ENCODE data around the gene COX6A2. TPM values are rescaled to one million over a fixed set of nuclear protein-coding genes. Genes with fewer than 3 reads are reported as not detected.

The COX6A2 gene
- total and polyA plus RNA-seq, 2 experiments from 2014 or later, result 6.0 TPM; not detected in 1

GRCh38 chr16:31411024-31411844 lies 16.9 kb downstream of the COX6A2 start:
- H3K4me3 Mint-ChIP-seq, result no peak overlapping the region
- no peaks in the 10 kb centered on the region for H3F3A ChIP-seq (replicated peaks; ENCODE audit: low read depth)

More at GRCh38 chr16:31411024-31411844, 16.9 kb downstream of the COX6A2 start:
- no peak overlapping the region for H2AFZ ChIP-seq
- H3K9me2 ChIP-seq (ENCODE audit: insufficient read depth), result no peaks in the 10 kb centered on the region
- no peak overlapping the region for H3K27ac Mint-ChIP-seq
- no peak overlapping the region for H3K4me2 ChIP-seq
- H3K9me3 Mint-ChIP-seq, result no peaks in the 10 kb centered on the region; the same call in 1 of the 3 replicates
- no peaks in the 10 kb centered on the region; the same call in 2 of the 3 replicates for H3K36me3 Mint-ChIP-seq (ENCODE audit: low read depth)
- DNase-seq (ENCODE audit: low spot score), result no peak
- H3K4me1 Mint-ChIP-seq, result no peaks in the 10 kb centered on the region
- no peak overlapping the region for H3K4me3 ChIP-seq
- no peaks in the 10 kb centered on the region for H3K4me1 ChIP-seq (ENCODE audit: insufficient read depth)
- H3K27ac ChIP-seq (ENCODE audit: low read depth), result no peak overlapping the region
- no peak for TF ChIP-seq ZNF331 (CRISPR knock-in tag; IDR thresholded peaks at IDR 0.05; ENCODE audit: low read depth)
- no peak for TF ChIP-seq ZNF114 (CRISPR knock-in tag; IDR thresholded peaks at IDR 0.05)
- no peak for TF ChIP-seq STAT1 (IDR thresholded peaks at IDR 0.05; ENCODE audit: unreplicated experiment)
- TF ChIP-seq NANOG (IDR thresholded peaks at IDR 0.05; ENCODE audit: borderline replicate concordance), result no peak
- TF ChIP-seq EZH2phosphoT487 (IDR thresholded peaks at IDR 0.05; ENCODE audit: unreplicated experiment), result no peak
- no peak for TF ChIP-seq CREB1 (CRISPR knock-in tag; IDR thresholded peaks at IDR 0.05; ENCODE audit: low read depth)
- no peak for TF ChIP-seq JUNB (IDR thresholded peaks at IDR 0.05; ENCODE audit: unreplicated experiment)
- TF ChIP-seq REST (IDR thresholded peaks at IDR 0.05; ENCODE audit: unreplicated experiment), result no peak
- no peak for TF ChIP-seq EZH2 (IDR thresholded peaks at IDR 0.05; ENCODE audit: low read depth, unreplicated experiment)
- no peak for TF ChIP-seq ZNF462 (CRISPR knock-in tag; IDR thresholded peaks at IDR 0.05)
- TF ChIP-seq ETS1 (IDR thresholded peaks at IDR 0.05), result no peak
- TF ChIP-seq POLR2AphosphoS5 (IDR thresholded peaks at IDR 0.05; ENCODE audit: low read depth), result no peak
- TF ChIP-seq CTCF (conservative IDR thresholded peaks at IDR 0.05; ENCODE audit: low read depth in 2 of 2), result no peak
- H3K27me3 Mint-ChIP-seq (ENCODE audit: insufficient read depth, low read depth, poor library complexity), result peaks cover 12% of the 10 kb centered on the region
- H3K36me3 ChIP-seq (ENCODE audit: insufficient read depth), result no peaks in the 10 kb centered on the region
- H3K27me3 ChIP-seq (ENCODE audit: insufficient read depth), result no peaks in the 10 kb centered on the region
- no peak for ATAC-seq
- H4K20me1 ChIP-seq (replicated peaks; ENCODE audit: insufficient read depth), result no peaks in the 10 kb centered on the region
- no peaks in the 10 kb centered on the region for H3K79me2 ChIP-seq (replicated peaks; ENCODE audit: insufficient read depth)

Measured in GM23338 (cell line).